Colonic mucosa (tissue), 4 donors: ENCODE measurements around the gene XPNPEP2. TPM values are rescaled to one million over a fixed set of nuclear protein-coding genes. Genes with fewer than 3 reads are reported as not detected.

Experiments used
- DNase-seq: peaks from one replicate; pipeline ENCODE4 v3.0.0-alpha.2; 2020
- H3K27ac ChIP-seq: fragments of 200-600 bp; one replicate; pipeline ENCODE4 v1.8.0; 2021
- H3K27me3 ChIP-seq: fragments of 200-600 bp; one replicate; pipeline ENCODE4 v1.8.0; 2021
- H3K36me3 ChIP-seq: fragments of 200-600 bp; one replicate; pipeline ENCODE4 v1.8.0; 2021
- H3K4me1 ChIP-seq: fragments of 200-600 bp; one replicate; pipeline ENCODE4 v1.8.0; 2021; ENCODE audit warnings: mild to moderate bottlenecking
- H3K4me3 ChIP-seq: fragments of 200-600 bp; one replicate; pipeline ENCODE4 v1.8.0; 2021
- H3K9ac ChIP-seq, 2 donors: one replicate each; pipeline ENCODE4 v1.7.0; 2013; ENCODE audit warnings: control low read depth in 2 of 2, low read depth in 2 of 2, low read length in 2 of 2
- H3K9me3 ChIP-seq: fragments of 200-600 bp; one replicate; pipeline ENCODE4 v1.8.0; 2021
- intact Hi-C: fragments of 100-400 bp; cut with DNase I; formaldehyde crosslinking; loops from one replicate; pipeline ENCODE4 v1.14.1; 2022
- total RNA-seq, 2 donors: library from RNA; stranded (reverse); fragmentation: NEBNext Ultra II Directional in 1 of 2; extraction: Animal tissue kit (Norgen Biotek cat#: 25700) in 1 of 2; gene quantifications; one replicate each; pipeline ENCODE4 v1.2.1, GENCODE V29; 2021
- TF ChIP-seq, protein P1 (sequence below): fragments of 200-600 bp; IDR thresholded peaks from one replicate; pipeline ENCODE4 v1.8.0; 2022; ENCODE audit warnings: antibody characterized with exemption, mild to moderate bottlenecking
- donor health status: healthy.
- donor health status: DM: no; HTN: no; CAD: no.
- donor health status: DM: no; HTN: no; CAD: no.

The XPNPEP2 gene
- total RNA-seq, 2 donors from 2014 or later, result 2.6 to 11.7 TPM

DNA sequence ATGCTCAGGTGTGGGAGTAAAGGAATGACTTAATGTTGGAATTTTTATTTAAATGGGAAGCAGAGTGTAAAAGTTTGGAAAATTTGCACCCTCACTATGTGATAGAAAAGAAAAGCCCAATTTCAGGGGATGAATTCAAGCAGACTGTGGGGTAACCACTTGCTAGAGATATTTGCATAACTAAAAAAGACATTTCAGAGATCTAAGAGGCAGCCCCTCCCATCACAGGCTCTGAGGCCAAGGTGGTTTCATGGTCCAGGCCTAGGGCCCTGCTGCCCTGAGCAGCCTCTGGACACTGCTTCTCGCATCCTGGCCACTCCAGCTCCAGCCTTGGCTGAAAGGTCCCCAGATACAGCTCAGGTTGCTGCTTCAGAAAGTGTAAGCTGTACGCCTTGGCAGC is 5.9 kb upstream of the XPNPEP2 start:
- Histone ChIP-seq H3K36me3 (no peaks in the 10 kb centered on the region), H3K4me1 (no peaks in the 10 kb centered on the region), H3K27ac (no peak overlapping the region), H3K4me3 (no peak overlapping the region), H3K27me3 (no peaks in the 10 kb centered on the region), H3K9ac (no peak overlapping the region), H3K9me3 (no peaks in the 10 kb centered on the region)
- TF ChIP-seq, protein P1, sequence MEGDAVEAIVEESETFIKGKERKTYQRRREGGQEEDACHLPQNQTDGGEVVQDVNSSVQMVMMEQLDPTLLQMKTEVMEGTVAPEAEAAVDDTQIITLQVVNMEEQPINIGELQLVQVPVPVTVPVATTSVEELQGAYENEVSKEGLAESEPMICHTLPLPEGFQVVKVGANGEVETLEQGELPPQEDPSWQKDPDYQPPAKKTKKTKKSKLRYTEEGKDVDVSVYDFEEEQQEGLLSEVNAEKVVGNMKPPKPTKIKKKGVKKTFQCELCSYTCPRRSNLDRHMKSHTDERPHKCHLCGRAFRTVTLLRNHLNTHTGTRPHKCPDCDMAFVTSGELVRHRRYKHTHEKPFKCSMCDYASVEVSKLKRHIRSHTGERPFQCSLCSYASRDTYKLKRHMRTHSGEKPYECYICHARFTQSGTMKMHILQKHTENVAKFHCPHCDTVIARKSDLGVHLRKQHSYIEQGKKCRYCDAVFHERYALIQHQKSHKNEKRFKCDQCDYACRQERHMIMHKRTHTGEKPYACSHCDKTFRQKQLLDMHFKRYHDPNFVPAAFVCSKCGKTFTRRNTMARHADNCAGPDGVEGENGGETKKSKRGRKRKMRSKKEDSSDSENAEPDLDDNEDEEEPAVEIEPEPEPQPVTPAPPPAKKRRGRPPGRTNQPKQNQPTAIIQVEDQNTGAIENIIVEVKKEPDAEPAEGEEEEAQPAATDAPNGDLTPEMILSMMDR, result no peak
- intact Hi-C loops, result no loop called here
- no peak for DNase-seq

DNA sequence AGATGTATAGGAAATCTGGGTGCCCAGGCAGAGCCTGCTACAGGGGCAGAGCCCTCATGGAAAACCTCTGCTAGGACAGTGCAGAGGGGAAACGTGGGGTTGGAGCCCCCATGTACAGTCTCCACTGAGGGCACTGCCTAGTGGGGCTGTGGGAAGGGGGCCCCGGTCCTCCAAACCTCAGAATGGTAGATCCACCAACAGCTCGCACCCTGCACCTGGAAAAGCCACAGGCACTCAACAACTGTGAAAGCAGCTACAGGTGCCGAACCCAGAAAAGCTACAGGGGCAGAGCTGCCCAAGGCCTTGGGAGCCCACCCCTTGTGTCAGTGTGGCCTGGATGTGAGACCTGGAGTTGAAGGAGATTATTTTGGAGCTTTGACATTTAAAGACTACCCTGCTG is 5.4 kb upstream of the XPNPEP2 start:
- Histone ChIP-seq H3K9ac (no peak overlapping the region), H3K4me3 (no peak overlapping the region), H3K9me3 (no peaks in the 10 kb centered on the region), H3K36me3 (no peaks in the 10 kb centered on the region), H3K4me1 (no peaks in the 10 kb centered on the region), H3K27ac (no peak overlapping the region), H3K27me3 (no peaks in the 10 kb centered on the region)
- TF ChIP-seq, protein P1, result no peak
- no peak for DNase-seq
- intact Hi-C loops, result no loop called here

DNA sequence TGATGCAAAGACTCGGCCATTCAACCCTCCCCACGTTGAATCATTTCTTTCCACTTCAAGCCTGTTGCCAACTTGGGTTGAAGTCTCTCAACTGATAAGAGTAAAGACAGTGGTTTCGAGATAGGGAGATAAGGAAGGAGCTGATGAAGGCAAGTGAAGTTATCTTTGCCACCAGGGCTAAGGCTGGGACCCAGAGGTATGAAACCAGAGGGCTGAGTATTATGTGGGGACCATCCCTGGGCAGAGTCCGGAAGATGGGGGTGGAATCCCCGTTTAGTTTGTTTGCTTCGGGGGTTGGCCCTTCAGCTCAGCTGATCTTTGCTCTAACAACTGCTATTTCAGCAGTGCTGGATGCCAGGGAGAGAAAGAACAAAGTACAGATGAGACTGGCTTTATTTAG is 2.3 kb upstream of the XPNPEP2 start:
- intact Hi-C loops, result no loop called here
- Histone ChIP-seq H3K27ac (no peak overlapping the region), H3K4me3 (no peak overlapping the region), H3K27me3 (no peaks in the 10 kb centered on the region), H3K9ac (no peak overlapping the region), H3K36me3 (no peaks in the 10 kb centered on the region), H3K9me3 (no peaks in the 10 kb centered on the region), H3K4me1 (no peaks in the 10 kb centered on the region)
- DNase-seq, result no peak
- TF ChIP-seq, protein P1, result no peak

DNA sequence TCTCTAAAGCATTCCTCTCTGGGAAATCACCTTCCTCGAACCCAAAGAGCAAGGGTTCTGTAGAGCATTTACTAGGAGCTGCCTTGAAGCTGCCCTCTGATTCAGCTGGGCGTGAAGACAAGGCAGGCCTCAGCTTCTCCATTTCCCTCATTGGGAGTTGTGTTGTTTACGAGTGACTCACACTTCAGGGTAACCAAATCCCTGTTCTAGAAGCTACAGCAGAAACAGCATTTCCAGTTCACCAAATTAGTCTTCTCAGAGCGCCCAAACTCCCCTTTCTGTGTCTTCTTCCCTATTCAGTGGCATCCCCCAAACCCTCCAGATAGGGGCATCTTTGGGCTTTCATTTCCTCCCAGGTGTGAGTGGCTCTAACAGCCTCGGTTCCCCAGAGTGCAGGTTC is 863 bp upstream of the XPNPEP2 start:
- H3K36me3 ChIP-seq, result no peaks in the 10 kb centered on the region
- no peak overlapping the region for H3K27ac ChIP-seq
- no peak overlapping the region for H3K4me3 ChIP-seq
- H3K9me3 ChIP-seq, result no peaks in the 10 kb centered on the region
- no peaks in the 10 kb centered on the region for H3K4me1 ChIP-seq
- H3K9ac ChIP-seq, result no peak overlapping the region
- DNase-seq, result no peak
- TF ChIP-seq, protein P1, result no peak
- no peaks in the 10 kb centered on the region for H3K27me3 ChIP-seq
- intact Hi-C loops, result no loop called here

DNA sequence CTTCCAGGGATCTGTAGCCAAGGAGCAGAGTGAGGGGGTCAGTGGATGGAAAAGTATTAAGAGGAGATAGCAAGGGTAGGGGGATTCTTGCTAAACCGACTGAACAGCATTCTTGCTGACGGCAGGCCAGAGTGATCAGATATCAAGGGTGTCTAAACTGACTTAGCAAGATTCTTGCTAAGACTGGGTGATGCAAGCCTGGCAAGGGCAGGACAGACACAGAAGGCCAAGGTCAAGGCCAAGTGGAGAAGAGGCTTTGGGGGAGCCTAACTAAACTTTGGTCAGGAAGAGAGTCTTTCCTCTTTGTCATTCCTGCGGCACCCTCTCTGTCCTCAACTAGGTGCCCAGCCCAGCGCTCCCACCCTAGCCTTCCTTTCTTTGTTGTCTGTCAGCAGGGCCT is 799 bp downstream of the XPNPEP2 start:
- no peaks in the 10 kb centered on the region for H3K36me3 ChIP-seq
- no peak overlapping the region for H3K27ac ChIP-seq
- intact Hi-C loops, result no loop called here
- H3K27me3 ChIP-seq, result no peaks in the 10 kb centered on the region
- H3K9me3 ChIP-seq, result no peaks in the 10 kb centered on the region
- no peak overlapping the region for H3K4me3 ChIP-seq
- no peak overlapping the region for H3K9ac ChIP-seq
- no peak for DNase-seq
- TF ChIP-seq, protein P1, result no peak
- H3K4me1 ChIP-seq, result no peaks in the 10 kb centered on the region
